ENCODE measurements around the gene EIF3K.
A peak's percentile ranks its signal among the peaks of the same experiment; 100 is the strongest.

EIF3K gene

DNA sequence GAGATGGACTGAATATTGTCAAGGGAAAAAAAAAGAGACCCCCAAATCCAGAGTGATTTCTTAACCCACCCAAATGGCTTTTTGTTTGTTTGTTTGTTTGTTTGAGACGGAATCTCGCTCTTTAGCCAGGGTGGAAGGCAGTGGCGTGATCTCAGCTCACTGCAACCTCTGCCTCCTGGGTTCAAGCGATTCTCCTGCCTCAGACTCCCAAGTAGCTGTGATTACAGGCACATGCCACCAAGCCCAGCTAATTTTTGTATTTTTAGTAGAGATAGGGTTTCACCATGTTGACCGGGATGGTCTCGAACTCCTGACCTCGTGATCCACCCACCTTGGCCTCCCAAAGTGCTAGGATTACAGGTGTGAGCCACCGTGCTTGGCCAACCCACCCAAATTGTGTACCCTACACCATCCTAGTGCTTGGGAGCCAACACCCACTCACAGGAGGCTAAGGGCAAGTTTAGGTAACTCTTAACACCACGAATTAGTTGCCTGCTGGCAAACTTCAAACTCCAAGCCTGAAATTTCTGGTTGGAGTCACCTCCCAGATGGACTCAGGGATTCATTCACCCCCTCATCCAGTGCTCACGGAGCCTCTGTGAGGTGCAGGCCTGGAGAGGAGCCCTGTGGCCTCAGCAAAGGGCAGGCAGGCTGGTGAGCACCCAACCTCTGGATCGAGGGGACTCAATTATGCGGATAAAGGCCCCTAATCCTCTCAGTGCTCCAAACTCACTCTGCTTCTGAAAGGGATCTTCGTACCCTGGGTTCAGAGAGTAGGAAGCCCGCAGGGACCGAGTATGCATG is 66.1 kb downstream of the EIF3K start:
- no peak for DNase-seq (ENCODE audit: low spot score)

GRCh38 chr19:38685666-38686529 is 66.9 kb downstream of the EIF3K start:
- DNase-seq (ENCODE audit: low spot score): peak; percentile 15

GRCh38 chr19:38686530-38686888 is 67.5 kb downstream of the EIF3K start:
- DNase-seq (ENCODE audit: low spot score): no peak
